Mucosa of descending colon (tissue), 3 donors: ENCODE measurements around the gene TRO. TPM values are rescaled to one million over a fixed set of nuclear protein-coding genes. Genes with fewer than 3 reads are reported as not detected.

ENCODE experiments used
- ATAC-seq: fragments of 200-7000 bp; cut with Tn5 transposase; one replicate; pipeline ENCODE4 v1.9.1; 2020; ENCODE audit warnings: mild to moderate bottlenecking, moderate library complexity
- DNase-seq, 3 donors: peaks; one replicate each; pipeline ENCODE4 v3.0.0-alpha.2; 2020
- H3K36me3 ChIP-seq: fragments of 200-600 bp; one replicate; pipeline ENCODE4 v1.8.0; 2021; ENCODE audit warnings: low read depth, mild to moderate bottlenecking
- H3K4me1 ChIP-seq: fragments of 200-600 bp; one replicate; pipeline ENCODE4 v1.8.0; 2021; ENCODE audit warnings: low read depth, mild to moderate bottlenecking
- H3K4me3 ChIP-seq: fragments of 200-600 bp; one replicate; pipeline ENCODE4 v1.8.0; 2021; ENCODE audit warnings: mild to moderate bottlenecking
- H3K9me3 ChIP-seq: fragments of 200-600 bp; one replicate; pipeline ENCODE4 v1.8.0; 2021; ENCODE audit warnings: mild to moderate bottlenecking
- intact Hi-C, 2 donors: fragments of 100-400 bp; cut with DNase I in 1 of 2; cut with micrococcal nuclease in 1 of 2; formaldehyde crosslinking; loops; one replicate each; pipeline versions ENCODE4 v1.11.0 to v1.11.1; 2022; cut with DNase I, micrococcal nuclease
- total RNA-seq, 3 donors: library from RNA; stranded (reverse); fragmentation: NEBNext Ultra II Directional in 2 of 3; extraction: Animal tissue kit (Norgen Biotek cat#: 25700) in 2 of 3; gene quantifications; one replicate each; pipeline versions ENCODE4 v1.2.1 to v1.2.4, GENCODE V29; 2021 to 2023
- TF ChIP-seq, protein P1 (sequence below): fragments of 200-600 bp; IDR thresholded peaks from one replicate; pipeline ENCODE4 v1.8.0; 2022; ENCODE audit warnings: antibody characterized with exemption, mild to moderate bottlenecking
- donor health status: DM: no; HTN: no; CAD: no; lungs with moderate emphysema.
- donor health status: DM: no; HTN: no; CAD: no.
- donor health status: DM: no; HTN: yes; CAD: no.

Gene TRO
- total RNA-seq, 3 donors from 2014 or later: 0.67 to 7.2 (median 2.1) TPM

GRCh38 chrX:54964766-54965497 is 44.3 kb downstream of the TRO start:
- Histone ChIP-seq H3K36me3 (no peaks in the 10 kb centered on the region), H3K9me3 (no peaks in the 10 kb centered on the region), H3K4me3 (no peak overlapping the region), H3K4me1 (no peaks in the 10 kb centered on the region)
- DNase-seq (no peak), ATAC-seq (no peak)
- intact Hi-C loops: no loop called here
- TF ChIP-seq, protein P1, sequence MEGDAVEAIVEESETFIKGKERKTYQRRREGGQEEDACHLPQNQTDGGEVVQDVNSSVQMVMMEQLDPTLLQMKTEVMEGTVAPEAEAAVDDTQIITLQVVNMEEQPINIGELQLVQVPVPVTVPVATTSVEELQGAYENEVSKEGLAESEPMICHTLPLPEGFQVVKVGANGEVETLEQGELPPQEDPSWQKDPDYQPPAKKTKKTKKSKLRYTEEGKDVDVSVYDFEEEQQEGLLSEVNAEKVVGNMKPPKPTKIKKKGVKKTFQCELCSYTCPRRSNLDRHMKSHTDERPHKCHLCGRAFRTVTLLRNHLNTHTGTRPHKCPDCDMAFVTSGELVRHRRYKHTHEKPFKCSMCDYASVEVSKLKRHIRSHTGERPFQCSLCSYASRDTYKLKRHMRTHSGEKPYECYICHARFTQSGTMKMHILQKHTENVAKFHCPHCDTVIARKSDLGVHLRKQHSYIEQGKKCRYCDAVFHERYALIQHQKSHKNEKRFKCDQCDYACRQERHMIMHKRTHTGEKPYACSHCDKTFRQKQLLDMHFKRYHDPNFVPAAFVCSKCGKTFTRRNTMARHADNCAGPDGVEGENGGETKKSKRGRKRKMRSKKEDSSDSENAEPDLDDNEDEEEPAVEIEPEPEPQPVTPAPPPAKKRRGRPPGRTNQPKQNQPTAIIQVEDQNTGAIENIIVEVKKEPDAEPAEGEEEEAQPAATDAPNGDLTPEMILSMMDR: no peak

DNA sequence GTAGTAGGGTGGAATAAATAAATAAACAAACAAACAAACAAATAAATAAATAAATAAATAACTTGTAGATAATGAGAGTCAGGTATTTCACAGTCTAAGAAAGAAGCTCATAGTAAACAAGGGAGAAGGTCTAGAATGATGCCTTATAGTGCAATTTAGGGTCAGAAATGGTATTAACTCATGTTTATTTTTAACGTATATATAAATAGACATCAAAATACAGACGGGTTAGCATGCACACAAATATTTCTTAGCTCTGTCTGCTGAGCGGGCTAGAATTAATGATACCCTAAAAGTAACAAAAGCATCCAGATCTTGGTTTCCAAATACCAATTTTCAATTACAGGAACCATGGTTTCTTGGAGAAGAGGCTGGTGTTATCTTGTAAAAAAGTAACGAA is 56.8 kb downstream of the TRO start:
- Histone ChIP-seq H3K4me3 (no peak overlapping the region), H3K36me3 (no peaks in the 10 kb centered on the region), H3K4me1 (no peaks in the 10 kb centered on the region), H3K9me3 (no peaks in the 10 kb centered on the region)
- TF ChIP-seq, protein P1: no peak
- intact Hi-C loops: no loop called here
- ATAC-seq: no peak
- no peak for DNase-seq

DNA sequence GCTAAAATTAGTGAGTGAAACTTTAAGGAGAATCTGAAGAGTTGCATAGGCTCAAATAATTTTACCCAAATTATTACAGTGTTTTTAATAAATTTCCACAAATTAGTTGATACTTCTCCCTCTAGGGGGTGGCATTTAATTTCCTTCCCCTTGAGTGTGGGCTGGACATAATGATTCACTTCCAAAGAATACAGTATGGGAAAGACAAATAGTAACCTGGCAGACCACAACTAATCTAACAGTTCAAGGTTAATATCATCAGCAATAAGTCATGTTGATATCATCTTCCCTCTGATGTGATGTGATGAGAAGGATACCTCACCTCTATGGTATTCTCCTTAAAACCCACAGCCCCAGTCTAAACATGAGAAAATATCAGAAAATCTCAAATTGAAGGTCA is 57.8 kb downstream of the TRO start:
- intact Hi-C loops: no loop called here
- DNase-seq (no peak), ATAC-seq (no peak)
- H3K9me3 ChIP-seq: no peaks in the 10 kb centered on the region
- no peaks in the 10 kb centered on the region for H3K4me1 ChIP-seq
- TF ChIP-seq, protein P1: no peak
- no peak overlapping the region for H3K4me3 ChIP-seq
- H3K36me3 ChIP-seq: no peaks in the 10 kb centered on the region

DNA sequence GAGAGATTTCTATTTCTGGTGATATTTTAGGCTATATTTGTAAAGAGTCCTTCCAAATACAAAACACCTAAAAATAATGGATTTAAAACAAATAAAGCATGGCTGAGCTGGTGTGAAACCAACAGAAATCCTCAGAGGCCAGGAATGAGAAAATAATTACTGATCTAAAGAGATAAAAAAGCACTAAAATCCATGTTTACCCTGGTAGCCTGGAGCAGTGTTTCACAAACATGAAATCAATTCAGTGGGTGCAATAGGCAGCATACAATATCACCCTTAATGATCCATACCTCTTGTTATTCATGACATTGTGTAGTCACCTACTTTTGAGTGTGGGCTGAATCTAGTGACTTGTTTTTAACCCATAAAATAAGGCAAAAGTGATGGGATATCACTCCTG is 58.8 kb downstream of the TRO start:
- TF ChIP-seq, protein P1: no peak
- no peaks in the 10 kb centered on the region for H3K9me3 ChIP-seq
- ATAC-seq (no peak), DNase-seq (no peak)
- H3K4me1 ChIP-seq: no peaks in the 10 kb centered on the region
- H3K36me3 ChIP-seq: no peaks in the 10 kb centered on the region
- H3K4me3 ChIP-seq: no peak overlapping the region
- intact Hi-C loops: no loop called here

DNA sequence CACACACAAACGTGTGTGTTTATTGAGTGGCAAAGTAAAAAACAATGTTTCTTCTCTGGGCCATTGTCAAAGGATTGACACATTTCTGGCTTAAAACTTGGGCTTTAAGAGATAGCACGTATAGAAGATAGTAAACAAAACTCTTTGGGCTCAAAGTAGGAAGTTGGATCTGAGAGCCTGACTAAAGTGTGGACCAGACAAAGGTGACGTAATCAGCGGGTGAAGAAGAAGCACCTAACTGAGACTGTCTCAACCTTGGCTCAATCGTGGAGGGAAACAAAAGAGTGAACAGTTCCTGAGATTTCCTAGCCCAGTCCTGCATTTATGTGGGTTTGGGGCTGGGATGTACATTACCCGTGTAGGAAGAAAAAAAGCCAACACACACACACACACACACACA is 59.7 kb downstream of the TRO start:
- no peaks in the 10 kb centered on the region for H3K4me1 ChIP-seq
- no peaks in the 10 kb centered on the region for H3K36me3 ChIP-seq
- TF ChIP-seq, protein P1: no peak
- H3K4me3 ChIP-seq: no peak overlapping the region
- H3K9me3 ChIP-seq: no peaks in the 10 kb centered on the region
- no peak for DNase-seq
- no peak for ATAC-seq
- intact Hi-C loops: no loop called here

Other genes starting within 250 kb of the TRO start
- gene ITIH6, start 122.6 kb upstream of the TRO start, total RNA-seq: not detected
- 10 to 100 TPM; 52.7 to 86.4 (median 70.1) TPM for gene MAGED2, start 113.1 kb upstream of the TRO start, total RNA-seq
- under 1 TPM in 2 of 3 donors, not detected in 1; 0.19 to 0.29 TPM for gene PFKFB1, start 73.4 kb downstream of the TRO start, total RNA-seq
- gene APEX2, start 79.5 kb downstream of the TRO start, total RNA-seq: 10 to 100 TPM; 12.5 to 20.5 (median 18.2) TPM
- not detected for gene ALAS2, start 110.2 kb downstream of the TRO start, total RNA-seq
- not detected for gene PAGE2B, start 154.2 kb downstream of the TRO start, total RNA-seq
- gene PAGE2, start 168.2 kb downstream of the TRO start, total RNA-seq: not detected